HTERT RPE-1 (cell line): ENCODE results near the gene ASXL2.
"Not testable (repeated sequence)": the region's sequence is repeated elsewhere in the genome, so short reads cannot be mapped to it uniquely, and the experiment has no call there.

ENCODE experiments used
- in situ Hi-C: fragments of 300-500 bp; cut with MboI; formaldehyde crosslinking; loops from 4 replicates; pipeline ENCODE4 v1.14.3; 2020; ENCODE audit warnings: low sequenced_read_pairs

ASXL2 gene

GRCh38 chr2:25878361-25879132 is at the start of gene ASXL2:
Gene ASXL2, minus strand, starts transcription at chr2:25878487. Its CDS starts 265 bp downstream, at chr2:25878222.
- in situ Hi-C loops = no loop called here

DNA sequence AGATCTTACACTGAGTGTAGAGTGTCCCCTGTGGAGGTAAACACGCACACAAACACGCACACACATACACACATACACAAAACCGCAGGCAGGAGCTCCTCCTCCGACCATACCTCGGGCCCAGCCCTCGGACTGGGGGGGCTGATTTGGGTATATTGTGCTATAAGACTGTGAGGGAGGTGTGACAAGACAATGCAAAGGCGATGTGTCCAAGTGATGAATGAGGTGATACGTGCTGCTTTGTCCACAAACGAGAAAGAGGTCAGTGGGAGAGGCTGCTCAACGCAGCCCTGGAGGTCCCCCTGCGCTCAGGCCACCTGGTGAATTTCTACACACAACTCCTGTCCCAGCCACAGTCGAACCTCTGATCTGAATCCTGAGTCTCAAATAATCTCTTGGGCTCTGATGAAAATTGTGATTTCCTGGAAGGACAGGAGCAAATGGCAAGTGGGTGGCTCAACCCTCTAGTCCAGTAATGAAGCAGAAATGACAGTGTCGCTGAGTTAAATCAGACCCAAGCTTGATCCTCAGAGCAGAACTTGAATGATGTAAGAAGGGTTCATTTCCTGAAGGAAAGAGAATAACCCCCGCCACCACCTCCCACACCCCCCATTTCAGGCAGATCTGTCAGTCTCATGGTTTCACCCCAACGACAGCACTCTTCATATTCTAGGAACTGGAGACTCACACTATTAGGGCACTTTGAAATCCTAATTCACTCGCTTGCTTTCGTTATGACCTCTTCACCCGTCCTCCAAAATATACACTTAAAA is 48.9 kb upstream of the ASXL2 start:
- in situ Hi-C loops = no loop called here

- in situ Hi-C loops = no loop called here
Observed at GRCh38 chr2:25922501-25922900, 44.2 kb upstream of the ASXL2 start.

GRCh38 chr2:25920786-25921415 is 42.6 kb upstream of the ASXL2 start:
- in situ Hi-C loops = no loop called here

GRCh38 chr2:25920336-25920735 is 42.0 kb upstream of the ASXL2 start:
- in situ Hi-C loops = no loop called here

DNA sequence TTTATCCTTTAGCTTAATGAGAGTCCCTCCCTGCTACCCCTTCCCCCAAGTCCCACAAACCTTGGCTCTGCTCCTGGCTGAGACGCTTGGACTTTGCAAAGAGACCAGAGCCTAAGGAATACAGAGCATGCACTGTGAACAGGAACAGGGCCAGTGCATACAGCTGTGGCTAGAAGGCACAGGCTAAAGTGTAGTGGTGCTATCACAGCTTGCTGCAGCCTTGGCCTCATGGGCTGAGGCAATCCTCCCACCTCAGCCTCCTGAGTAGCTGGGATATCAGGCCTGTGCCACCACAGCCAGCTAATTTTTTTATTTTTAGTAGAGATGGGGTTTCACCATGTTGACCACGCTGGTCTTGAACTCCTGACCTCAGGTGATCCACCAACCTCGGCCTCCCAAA is 39.5 kb upstream of the ASXL2 start:
- in situ Hi-C loops = no loop called here

DNA sequence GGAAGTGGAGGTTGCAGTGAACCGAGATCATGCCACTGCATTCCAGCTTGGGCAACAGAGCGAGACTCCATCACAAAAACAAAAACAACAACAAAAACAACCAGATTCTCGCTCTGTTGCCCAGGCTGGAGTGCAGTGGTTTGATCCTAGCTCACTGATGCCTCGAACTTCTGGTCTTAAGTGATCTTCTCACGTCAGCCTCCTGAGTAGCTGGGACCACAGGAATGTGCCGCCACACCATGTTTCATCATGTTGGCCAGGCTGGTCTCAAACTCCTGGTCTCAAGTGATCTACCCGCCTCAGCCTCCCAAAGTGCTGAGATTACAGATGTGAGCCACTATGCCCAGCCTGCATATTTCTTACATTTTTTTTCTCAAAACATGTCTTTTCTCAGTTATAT is 39.1 kb upstream of the ASXL2 start:
- in situ Hi-C loops = not testable (repeated sequence)

DNA sequence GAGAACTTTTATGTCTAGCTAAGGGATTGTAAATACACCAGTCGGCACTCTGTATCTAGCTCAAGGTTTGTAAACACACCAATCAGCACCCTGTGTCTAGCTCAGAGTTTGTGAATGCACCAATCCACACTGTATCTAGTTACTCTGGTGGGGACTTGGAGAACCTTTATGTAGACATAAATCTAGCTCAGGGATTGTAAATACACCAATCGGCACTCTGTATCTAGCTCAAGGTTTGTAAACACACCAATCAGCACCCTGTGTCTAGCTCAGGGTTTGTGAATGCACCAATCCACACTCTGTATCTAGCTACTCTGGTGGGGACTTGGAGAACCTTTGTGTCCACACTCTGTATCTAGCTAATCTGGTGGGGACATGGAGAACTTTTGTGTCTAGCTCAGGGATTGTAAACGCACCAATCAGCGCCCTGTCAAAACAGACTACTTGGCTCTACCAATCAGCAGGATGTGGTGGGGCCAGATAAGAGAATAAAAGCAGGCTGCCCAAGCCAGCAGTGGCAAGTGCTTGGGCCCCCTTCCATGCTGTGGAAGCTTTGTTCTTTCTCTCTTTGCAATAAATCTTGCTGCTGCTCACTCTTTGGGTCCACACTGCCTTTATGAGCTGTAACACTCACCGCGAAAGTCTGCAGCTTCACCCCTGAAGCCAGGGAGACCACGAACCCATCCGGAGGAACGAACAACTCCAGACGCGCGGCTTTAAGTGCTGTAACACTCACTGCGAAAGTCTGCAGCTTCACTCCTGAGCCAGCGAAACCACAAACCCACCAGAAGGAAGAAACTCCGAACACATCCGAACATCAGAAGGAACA is 37.9 kb upstream of the ASXL2 start:
- in situ Hi-C loops = not testable (repeated sequence)

- in situ Hi-C loops = not testable (repeated sequence)
Observed at GRCh38 chr2:25915411-25915810, 37.1 kb upstream of the ASXL2 start.

GRCh38 chr2:25913696-25913973 is 35.3 kb upstream of the ASXL2 start:
- in situ Hi-C loops = not testable (repeated sequence)

DNA sequence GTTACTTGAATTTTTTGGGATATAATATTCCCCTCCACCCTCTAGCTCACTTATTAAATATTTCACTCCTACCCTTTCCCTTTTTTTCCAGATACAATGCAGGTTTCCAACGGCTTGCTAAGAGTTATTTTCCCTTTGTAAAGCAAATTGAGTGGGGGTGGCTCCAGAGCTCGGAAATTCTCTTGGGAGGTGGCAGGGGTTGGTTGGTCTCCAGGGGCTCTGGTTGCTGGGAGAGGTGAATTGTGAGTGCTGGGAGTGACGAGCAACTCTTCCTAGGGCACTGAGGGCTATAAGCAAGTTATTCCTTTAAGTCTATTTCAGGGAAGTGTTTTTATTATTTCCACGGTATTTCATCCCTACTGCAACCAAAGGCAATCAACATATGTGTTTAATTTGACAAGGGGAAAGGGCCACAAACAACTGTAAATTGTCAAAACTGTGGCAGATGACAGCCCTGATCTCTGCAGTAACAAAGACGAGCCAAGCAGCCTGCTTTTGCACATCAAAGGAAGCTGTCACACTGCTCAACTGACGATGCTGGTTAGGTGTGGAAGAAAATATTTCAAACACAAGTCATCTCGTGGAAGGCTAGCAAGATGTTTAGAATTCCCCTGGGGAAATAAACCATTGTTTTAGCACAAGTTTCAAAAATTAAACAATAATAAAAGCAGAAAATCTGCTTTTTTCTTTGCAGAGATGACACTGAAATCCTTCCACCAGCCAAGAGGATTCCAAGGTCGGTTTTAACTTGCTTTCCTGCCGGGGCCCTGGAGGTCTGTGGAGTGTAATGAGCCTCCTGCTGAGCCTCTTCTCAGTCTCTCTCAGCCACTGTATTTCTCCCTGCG is 34.8 kb upstream of the ASXL2 start:
- in situ Hi-C loops = no loop called here

- in situ Hi-C loops = not testable (repeated sequence)
Observed at GRCh38 chr2:25909574-25909973, 31.3 kb upstream of the ASXL2 start.

DNA sequence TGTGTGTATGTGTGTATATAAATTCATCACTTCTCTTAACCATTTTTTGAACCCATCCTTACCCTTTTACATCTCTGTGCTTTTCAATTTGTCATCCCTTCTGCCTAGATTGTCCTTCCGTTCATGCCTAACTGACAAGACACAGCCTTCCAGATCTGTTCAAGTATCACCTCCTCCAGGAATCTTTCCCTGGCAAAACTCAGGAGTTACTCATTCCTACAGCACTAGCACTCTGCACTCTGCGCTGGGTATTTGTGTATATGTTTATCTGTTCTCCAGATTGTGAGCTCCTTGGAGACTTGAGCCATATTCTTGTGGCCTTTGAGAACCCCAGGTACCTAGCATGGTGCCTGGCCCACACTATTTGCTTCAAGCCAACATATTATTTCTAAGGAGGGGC is 26.8 kb upstream of the ASXL2 start:
- in situ Hi-C loops = no loop called here

- in situ Hi-C loops = no loop called here
Observed at GRCh38 chr2:25903216-25903776, 25.0 kb upstream of the ASXL2 start.

DNA sequence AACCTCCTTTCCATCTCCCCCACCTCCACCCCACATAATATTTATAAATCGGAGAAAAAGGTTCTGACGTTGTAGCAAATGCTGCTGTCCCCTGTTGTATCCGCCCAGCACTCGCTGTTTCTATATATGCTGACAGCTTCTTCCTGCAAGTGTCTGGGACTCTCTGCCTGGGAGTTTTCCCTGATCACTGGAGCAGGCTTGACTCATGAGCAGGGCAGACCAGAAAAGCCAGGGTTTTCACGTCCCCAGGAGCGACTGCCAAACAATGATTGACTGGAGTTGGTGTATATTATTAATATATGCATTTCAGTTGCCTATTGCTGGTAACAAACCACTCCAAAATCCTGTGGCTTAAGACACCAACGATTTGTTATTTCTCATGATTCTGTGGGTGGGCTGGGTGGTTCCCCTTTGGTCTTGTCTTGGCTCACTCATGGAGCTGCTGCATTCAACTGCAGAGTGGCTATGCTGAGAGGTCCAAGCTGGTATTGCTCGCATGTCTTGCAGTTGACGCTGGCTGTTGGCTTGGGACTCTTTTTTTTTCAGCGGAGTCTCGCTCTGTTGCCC is 21.2 kb upstream of the ASXL2 start:
- in situ Hi-C loops = no loop called here

DNA sequence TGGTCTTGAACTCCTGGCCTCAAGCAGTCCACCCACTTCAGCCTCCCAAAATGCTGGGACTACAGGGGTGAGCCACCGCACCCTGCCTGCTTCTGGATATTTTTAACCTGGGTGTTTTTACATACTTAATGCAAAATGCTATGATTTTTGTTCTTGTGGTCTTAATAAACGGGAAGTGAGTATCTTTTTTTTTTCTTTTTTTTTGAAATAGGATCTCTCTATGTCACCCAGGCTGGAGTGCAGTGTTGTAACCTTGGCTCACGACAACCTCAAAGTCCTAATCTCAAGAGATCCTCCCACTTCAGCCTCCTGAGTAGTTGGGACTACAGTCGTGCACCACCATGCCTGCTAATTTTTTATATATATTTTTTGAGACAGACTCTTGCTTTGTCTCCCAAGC is 19.2 kb upstream of the ASXL2 start:
- in situ Hi-C loops = no loop called here

GRCh38 chr2:25896308-25896707 is 18.0 kb upstream of the ASXL2 start:
- in situ Hi-C loops = not testable (repeated sequence)

GRCh38 chr2:25895610-25896009 is 17.3 kb upstream of the ASXL2 start:
- in situ Hi-C loops = no loop called here

- in situ Hi-C loops = no loop called here
Observed at GRCh38 chr2:25895018-25895417, 16.7 kb upstream of the ASXL2 start.
